Neutrophil (primary cell): ENCODE measurements around the gene CFAP20.

Experiments
- H3K27ac ChIP-seq: fragments of 200-600 bp; sonication (generic); 2 replicates; pipeline ENCODE4 v1.5.1; 2016; ENCODE audit warnings: mild to moderate bottlenecking, moderate library complexity
- H3K27me3 ChIP-seq: fragments of 200-600 bp; sonication (generic); 2 replicates; pipeline ENCODE4 v1.6.0; 2016; ENCODE audit warnings: mild to moderate bottlenecking
- H3K36me3 ChIP-seq: fragments of 200-600 bp; sonication (generic); 2 replicates; pipeline ENCODE4 v1.5.1; 2017
- H3K4me1 ChIP-seq, 2 experiments: fragments of 200-600 bp in 1 of 2; sonication (generic) in 1 of 2; 1 replicate in 1 of 2; 2 replicates in 1 of 2; pipeline versions ENCODE4 v1.5.1 to v1.6.1; 2013 to 2016; ENCODE audit warnings: low read depth in 1 of 2, low read length in 1 of 2, mild to moderate bottlenecking in 1 of 2, moderate library complexity in 1 of 2; ENCODE audit not compliant: control insufficient read depth in 1 of 2, insufficient read depth in 1 of 2
- H3K4me3 ChIP-seq, 2 experiments: fragments of 200-600 bp in 1 of 2; sonication (generic) in 1 of 2; 1 replicate in 1 of 2; 2 replicates in 1 of 2; pipeline ENCODE4 v1.5.1; 2013 to 2016; ENCODE audit warnings: low read depth in 1 of 2, low read length in 1 of 2, mild to moderate bottlenecking in 1 of 2, moderate library complexity in 1 of 2
- H3K9me3 ChIP-seq: fragments of 200-600 bp; sonication (generic); 2 replicates; pipeline ENCODE4 v1.5.1; 2016
- TF ChIP-seq, protein P1 (sequence below): fragments of 200-600 bp; sonication (generic); IDR thresholded peaks from 2 replicates; pipeline ENCODE4 v1.5.1; 2016; ENCODE audit warnings: antibody characterized with exemption

CFAP20 gene

DNA sequence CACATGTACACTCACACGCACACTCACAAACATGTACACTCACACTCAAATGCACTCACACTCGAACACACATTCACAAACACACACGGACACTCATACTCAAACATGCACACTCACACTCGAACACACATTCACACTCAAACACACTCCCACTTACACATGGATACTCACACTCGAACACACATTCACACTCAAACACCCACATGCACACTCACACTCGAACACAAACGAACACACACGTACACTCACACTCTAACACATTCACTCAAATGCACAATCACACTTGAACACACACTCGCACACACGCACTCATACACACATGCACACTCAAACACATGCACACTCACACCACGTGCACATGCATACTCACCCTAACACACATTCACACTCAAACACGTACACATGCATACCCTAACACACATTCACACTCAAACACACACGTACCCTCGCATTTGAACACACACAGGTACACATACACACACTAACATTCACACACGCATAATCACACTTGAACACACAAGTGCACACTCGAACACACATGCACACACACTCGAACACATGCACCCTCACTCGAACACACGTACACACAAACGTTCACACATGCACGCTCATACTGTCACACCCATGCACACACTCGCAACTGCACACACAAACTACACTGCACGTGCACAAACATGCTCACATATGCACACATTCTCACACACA is 41.8 kb downstream of the CFAP20 start:
- no peaks in the 10 kb centered on the region for H3K9me3 ChIP-seq
- no peak overlapping the region for H3K27ac ChIP-seq
- TF ChIP-seq, protein P1, sequence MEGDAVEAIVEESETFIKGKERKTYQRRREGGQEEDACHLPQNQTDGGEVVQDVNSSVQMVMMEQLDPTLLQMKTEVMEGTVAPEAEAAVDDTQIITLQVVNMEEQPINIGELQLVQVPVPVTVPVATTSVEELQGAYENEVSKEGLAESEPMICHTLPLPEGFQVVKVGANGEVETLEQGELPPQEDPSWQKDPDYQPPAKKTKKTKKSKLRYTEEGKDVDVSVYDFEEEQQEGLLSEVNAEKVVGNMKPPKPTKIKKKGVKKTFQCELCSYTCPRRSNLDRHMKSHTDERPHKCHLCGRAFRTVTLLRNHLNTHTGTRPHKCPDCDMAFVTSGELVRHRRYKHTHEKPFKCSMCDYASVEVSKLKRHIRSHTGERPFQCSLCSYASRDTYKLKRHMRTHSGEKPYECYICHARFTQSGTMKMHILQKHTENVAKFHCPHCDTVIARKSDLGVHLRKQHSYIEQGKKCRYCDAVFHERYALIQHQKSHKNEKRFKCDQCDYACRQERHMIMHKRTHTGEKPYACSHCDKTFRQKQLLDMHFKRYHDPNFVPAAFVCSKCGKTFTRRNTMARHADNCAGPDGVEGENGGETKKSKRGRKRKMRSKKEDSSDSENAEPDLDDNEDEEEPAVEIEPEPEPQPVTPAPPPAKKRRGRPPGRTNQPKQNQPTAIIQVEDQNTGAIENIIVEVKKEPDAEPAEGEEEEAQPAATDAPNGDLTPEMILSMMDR: no peak
- no peaks in the 10 kb centered on the region for H3K4me1 ChIP-seq
- H3K27me3 ChIP-seq: no peaks in the 10 kb centered on the region
- no peaks in the 10 kb centered on the region for H3K36me3 ChIP-seq
- no peak overlapping the region for H3K4me3 ChIP-seq

DNA sequence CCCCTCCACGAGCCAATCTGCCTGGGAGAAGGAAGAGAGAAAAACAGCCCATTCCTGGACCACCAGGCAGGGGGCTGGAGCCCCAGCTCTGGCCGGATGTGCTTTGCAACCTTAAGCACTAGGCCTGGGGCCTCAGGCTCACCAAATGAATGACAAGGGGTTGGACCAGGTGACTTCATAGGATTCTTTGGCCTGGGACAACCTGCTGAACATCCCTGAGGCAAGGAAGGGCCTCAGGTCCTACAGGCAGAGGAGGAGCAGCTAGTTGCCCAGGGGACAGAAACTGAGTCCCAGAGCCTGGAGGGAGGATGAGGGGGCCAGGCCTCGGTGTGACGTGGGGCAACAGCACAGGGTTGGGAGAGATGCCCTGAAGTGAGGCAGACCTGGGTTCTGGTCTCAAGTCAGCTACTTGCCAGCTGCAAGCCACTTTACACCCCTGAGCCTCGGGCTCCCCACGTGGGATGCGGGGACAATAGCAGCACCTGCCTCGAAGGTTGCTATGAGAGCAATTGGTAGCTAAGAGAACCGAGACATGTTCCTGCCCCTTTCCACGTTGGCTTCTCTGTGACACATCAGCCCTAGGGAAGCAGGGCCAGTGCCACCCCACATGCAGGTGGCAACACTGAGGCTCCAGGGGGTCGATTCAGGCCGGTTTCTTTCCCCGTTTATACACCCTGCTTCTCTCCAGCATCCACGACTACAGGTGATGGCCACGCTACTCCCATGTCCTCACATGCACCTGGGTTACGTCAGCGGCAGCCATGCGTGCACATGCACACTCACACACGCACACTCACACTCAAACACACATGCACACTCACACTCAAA is 42.6 kb downstream of the CFAP20 start:
- Histone ChIP-seq H3K9me3 (no peaks in the 10 kb centered on the region), H3K36me3 (no peaks in the 10 kb centered on the region), H3K27me3 (no peaks in the 10 kb centered on the region), H3K27ac (no peak overlapping the region), H3K4me3 (no peak overlapping the region), H3K4me1 (no peaks in the 10 kb centered on the region)
- TF ChIP-seq, protein P1: no peak

DNA sequence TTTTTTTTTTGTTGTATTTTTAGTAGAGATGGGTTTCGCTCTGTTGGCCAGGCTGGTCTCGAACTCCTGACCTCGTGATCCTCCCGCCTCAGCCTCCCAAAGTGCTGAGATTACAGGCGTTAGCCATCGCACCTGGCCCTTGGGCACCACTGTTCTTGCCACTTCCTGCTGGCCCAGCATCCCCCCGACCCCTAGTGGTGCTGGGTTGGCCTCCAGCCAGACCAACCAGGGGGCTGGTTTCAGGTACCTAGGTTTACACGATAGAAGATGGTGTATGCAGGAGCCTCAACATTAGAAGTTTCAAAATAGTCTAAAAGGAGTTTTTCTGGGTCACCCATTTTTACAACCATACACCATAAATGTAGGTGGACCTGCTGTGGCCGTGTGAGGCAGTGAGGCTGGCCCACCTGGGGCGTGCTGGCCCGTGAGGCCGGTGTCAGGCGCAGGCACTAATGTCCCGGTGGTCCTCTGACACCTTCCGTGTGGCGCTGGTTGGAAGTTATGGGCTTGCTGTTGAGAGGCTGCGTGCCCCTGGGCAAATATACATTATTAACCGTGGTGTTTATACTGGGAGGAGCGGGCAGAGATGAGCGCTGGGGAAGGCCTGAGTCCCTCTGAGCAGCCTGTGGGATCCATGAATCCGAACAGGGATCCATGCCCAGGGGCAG is 43.5 kb downstream of the CFAP20 start:
- Histone ChIP-seq H3K27ac (no peak overlapping the region), H3K4me3 (no peak overlapping the region), H3K4me1 (no peaks in the 10 kb centered on the region), H3K27me3 (no peaks in the 10 kb centered on the region), H3K36me3 (no peaks in the 10 kb centered on the region), H3K9me3 (no peaks in the 10 kb centered on the region)
- TF ChIP-seq, protein P1: no peak

DNA sequence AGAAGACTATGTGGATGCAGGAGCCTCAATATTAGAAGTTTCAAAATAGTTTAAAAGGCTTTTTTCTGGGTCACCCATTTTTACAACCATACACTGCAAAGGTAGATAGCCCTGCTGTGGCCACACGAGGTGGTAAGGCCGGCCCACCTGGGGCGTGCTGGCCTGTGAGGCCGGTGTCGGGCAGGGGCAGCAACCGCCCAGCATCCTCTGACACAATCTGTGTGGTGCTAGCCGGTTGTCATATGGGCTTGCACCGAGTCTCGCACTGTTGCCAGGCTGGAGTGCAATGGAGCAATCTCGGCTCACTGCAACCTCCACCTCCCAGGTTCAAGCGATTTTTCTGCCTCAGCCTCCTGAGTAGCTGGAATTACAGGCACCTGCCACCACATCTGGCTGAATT is 44.0 kb downstream of the CFAP20 start:
- no peaks in the 10 kb centered on the region for H3K9me3 ChIP-seq
- TF ChIP-seq, protein P1: no peak
- H3K36me3 ChIP-seq: no peaks in the 10 kb centered on the region
- H3K4me1 ChIP-seq: no peaks in the 10 kb centered on the region
- H3K4me3 ChIP-seq: no peak overlapping the region
- no peaks in the 10 kb centered on the region for H3K27me3 ChIP-seq
- H3K27ac ChIP-seq: no peak overlapping the region

DNA sequence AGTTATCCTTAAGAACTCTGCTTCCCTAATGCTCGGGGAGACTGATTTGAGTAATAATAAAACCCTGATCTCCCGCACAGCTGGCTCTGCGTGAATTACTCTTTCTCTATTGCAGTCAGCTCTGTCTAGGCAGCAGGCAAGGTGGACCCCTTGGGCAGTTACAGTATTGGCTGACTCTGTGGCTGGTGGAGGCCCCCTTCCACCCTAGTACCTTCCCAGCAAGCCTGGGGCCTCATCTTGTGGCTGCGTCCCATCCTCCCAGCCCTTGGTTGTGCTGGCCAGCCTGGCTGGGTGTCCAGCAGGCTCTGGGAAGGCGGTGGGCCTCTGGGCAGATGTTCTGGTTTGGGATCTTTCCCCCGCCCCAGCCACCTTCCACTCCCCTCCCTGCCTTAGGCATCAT is 44.5 kb downstream of the CFAP20 start:
- no peak overlapping the region for H3K27ac ChIP-seq
- no peaks in the 10 kb centered on the region for H3K36me3 ChIP-seq
- TF ChIP-seq, protein P1: no peak
- no peaks in the 10 kb centered on the region for H3K9me3 ChIP-seq
- no peak overlapping the region for H3K4me3 ChIP-seq
- H3K4me1 ChIP-seq: no peaks in the 10 kb centered on the region
- no peaks in the 10 kb centered on the region for H3K27me3 ChIP-seq
